ENCODE results near the gene ATP8A1. TPM values are rescaled to one million over a fixed set of nuclear protein-coding genes. Genes with fewer than 3 reads are reported as not detected.

ATP8A1 gene
- total RNA-seq, 1 donor from 2014 or later = 11.6 TPM

GRCh38 chr4:42566835-42567234, 90.1 kb downstream of the ATP8A1 start:
- peaks cover 7% of the 10 kb centered on the region for H3K36me3 Mint-ChIP-seq
- no peaks in the 10 kb centered on the region for H3K4me1 Mint-ChIP-seq (ENCODE audit: unreplicated experiment)
- H3K4me3 Mint-ChIP-seq = no peak overlapping the region
- DNase-seq (ENCODE audit: extremely low spot score, unreplicated experiment) = no peak
- H3K27me3 Mint-ChIP-seq = no peaks in the 10 kb centered on the region
- no peak overlapping the region for H3K27ac Mint-ChIP-seq
- TF ChIP-seq CTCF (conservative IDR thresholded peaks at IDR 0.05) = no peak
- H3K9me3 Mint-ChIP-seq = peaks cover 10% of the 10 kb centered on the region

- H3K27me3 Mint-ChIP-seq = no peaks in the 10 kb centered on the region
- no peak overlapping the region for H3K4me3 Mint-ChIP-seq
- peaks cover 7% of the 10 kb centered on the region for H3K36me3 Mint-ChIP-seq
- DNase-seq (ENCODE audit: extremely low spot score, unreplicated experiment) = no peak
- TF ChIP-seq CTCF (conservative IDR thresholded peaks at IDR 0.05) = no peak
- H3K4me1 Mint-ChIP-seq (ENCODE audit: unreplicated experiment) = no peaks in the 10 kb centered on the region
- H3K9me3 Mint-ChIP-seq = peaks cover 10% of the 10 kb centered on the region
- H3K27ac Mint-ChIP-seq = no peak overlapping the region
Observed at GRCh38 chr4:42562016-42562415, 94.9 kb downstream of the ATP8A1 start.

GRCh38 chr4:42561031-42561430, 95.9 kb downstream of the ATP8A1 start:
- H3K36me3 Mint-ChIP-seq = peaks cover 7% of the 10 kb centered on the region
- no peaks in the 10 kb centered on the region for H3K4me1 Mint-ChIP-seq (ENCODE audit: unreplicated experiment)
- peaks cover 10% of the 10 kb centered on the region for H3K9me3 Mint-ChIP-seq
- TF ChIP-seq CTCF (conservative IDR thresholded peaks at IDR 0.05) = no peak
- H3K27ac Mint-ChIP-seq = no peak overlapping the region
- no peak overlapping the region for H3K4me3 Mint-ChIP-seq
- no peak for DNase-seq (ENCODE audit: extremely low spot score, unreplicated experiment)
- no peaks in the 10 kb centered on the region for H3K27me3 Mint-ChIP-seq

GRCh38 chr4:42560467-42560861, 96.4 kb downstream of the ATP8A1 start:
- TF ChIP-seq CTCF (conservative IDR thresholded peaks at IDR 0.05) = no peak
- Mint-ChIP-seq H3K9me3 (peaks cover 10% of the 10 kb centered on the region), H3K4me3 (no peak overlapping the region), H3K36me3 (peaks cover 7% of the 10 kb centered on the region), H3K4me1 (ENCODE audit: unreplicated experiment) (no peaks in the 10 kb centered on the region), H3K27me3 (no peaks in the 10 kb centered on the region), H3K27ac (no peak overlapping the region)
- DNase-seq (ENCODE audit: extremely low spot score, unreplicated experiment) = no peak

GRCh38 chr4:42558156-42558555, 98.7 kb downstream of the ATP8A1 start:
- no peak for TF ChIP-seq CTCF (conservative IDR thresholded peaks at IDR 0.05)
- H3K4me1 Mint-ChIP-seq (ENCODE audit: unreplicated experiment) = no peaks in the 10 kb centered on the region
- no peaks in the 10 kb centered on the region for H3K27me3 Mint-ChIP-seq
- H3K36me3 Mint-ChIP-seq = peaks cover 7% of the 10 kb centered on the region
- no peak overlapping the region for H3K4me3 Mint-ChIP-seq
- H3K27ac Mint-ChIP-seq = no peak overlapping the region
- peaks cover 9% of the 10 kb centered on the region for H3K9me3 Mint-ChIP-seq
- DNase-seq (ENCODE audit: extremely low spot score, unreplicated experiment) = no peak

- Mint-ChIP-seq H3K27me3 (no peaks in the 10 kb centered on the region), H3K4me1 (ENCODE audit: unreplicated experiment) (no peaks in the 10 kb centered on the region), H3K36me3 (no peaks in the 10 kb centered on the region), H3K9me3 (no peaks in the 10 kb centered on the region), H3K27ac (no peak overlapping the region), H3K4me3 (no peak overlapping the region)
- no peak for DNase-seq (ENCODE audit: extremely low spot score, unreplicated experiment)
- TF ChIP-seq CTCF (conservative IDR thresholded peaks at IDR 0.05) = no peak
Observed at GRCh38 chr4:42555828-42556227, 101.1 kb downstream of the ATP8A1 start.

Data from type B pancreatic cell (in vitro differentiated cells).